Tibial nerve (tissue), 4 donors: Measurements from ENCODE around the gene BNC2. TPM values are rescaled to one million over a fixed set of nuclear protein-coding genes. Genes with fewer than 3 reads are reported as not detected.

Experiments
- DNase-seq, 2 donors: peaks; one replicate each; pipeline ENCODE4 v3.0.0-alpha.2; 2019; ENCODE audit warnings: low spot score in 2 of 2
- H3K27ac ChIP-seq, 4 donors: fragments of 200-600 bp; sonication (generic) in 3 of 4; one replicate each; pipeline ENCODE4 v1.5.1; 2017 to 2019; ENCODE audit warnings: mild to moderate bottlenecking in 1 of 4
- H3K27me3 ChIP-seq, 2 donors: fragments of 200-600 bp; sonication (generic) in 1 of 2; one replicate each; pipeline versions ENCODE4 v1.5.1 to v1.6.0; 2017 to 2019
- H3K36me3 ChIP-seq, 3 donors: fragments of 200-600 bp; sonication (generic); one replicate each; pipeline ENCODE4 v1.5.1; 2018 to 2019
- H3K4me1 ChIP-seq, 4 donors: fragments of 200-600 bp; sonication (generic) in 3 of 4; one replicate each; pipeline ENCODE4 v1.5.1; 2017 to 2019
- H3K4me3 ChIP-seq, 4 donors: fragments of 200-600 bp; sonication (generic) in 3 of 4; one replicate each; pipeline ENCODE4 v1.5.1; 2017 to 2019; ENCODE audit warnings: mild to moderate bottlenecking in 1 of 4, moderate library complexity in 1 of 4
- H3K9me3 ChIP-seq, 4 donors: fragments of 200-600 bp; sonication (generic) in 3 of 4; one replicate each; pipeline ENCODE4 v1.5.1; 2017 to 2019
- CTCF ChIP-seq, 5 experiments: fragments of 200-600 bp in 3 of 5; fragments of 450-650 bp in 2 of 5; sonication (generic) in 3 of 5; IDR thresholded peaks; one replicate each; pipeline ENCODE4 v1.5.1; 2016 to 2019; ENCODE audit warnings: antibody characterized with exemption in 5 of 5, mild to moderate bottlenecking in 3 of 5, moderate library complexity in 2 of 5
- EP300 ChIP-seq, 2 donors: sonication (generic); formaldehyde crosslinking; IDR thresholded peaks; one replicate each; pipeline ENCODE4 v1.6.1; 2017; ENCODE audit warnings: antibody characterized with exemption in 2 of 2, mild to moderate bottlenecking in 1 of 2
- POLR2A ChIP-seq, 2 donors: fragments of 450-650 bp; IDR thresholded peaks; one replicate each; pipeline ENCODE4 v1.6.1; 2017; ENCODE audit warnings: antibody characterized with exemption in 2 of 2, mild to moderate bottlenecking in 2 of 2, moderate library complexity in 2 of 2
- WGBS, 2 donors: methylation state at CpG; one replicate each; pipeline ENCODE4 v1.1.5; 2018; 5-methylcytosine and 5-hydroxymethylcytosine counted together
- total RNA-seq, 4 donors: library from RNA; depleted of rRNA; stranded (reverse); fragments of >200 nt; gene quantifications; one replicate each; pipeline ENCODE4 v1.1.0, GENCODE V29; 2016

Gene BNC2
- total RNA-seq, 4 donors from 2014 or later: 69.9 to 89.6 (median 88.4) TPM

- Histone ChIP-seq H3K27me3 (no peaks in the 10 kb centered on the region), H3K9me3 (no peaks in the 10 kb centered on the region), H3K27ac (peak overlapping the region in 3 of 4 donors; percentile 24 to 54 (median 47)), H3K36me3 (no peaks in the 10 kb centered on the region), H3K4me1 (peaks cover 0 to 27% (median 5%) of the 10 kb centered on the region in 4 donors), H3K4me3 (no peak overlapping the region)
- peak in 1 of 2 donors; percentile 50 for DNase-seq
- 62% methylated on average over 9 of the region's 9 CpGs for WGBS, 2 donors
- TF ChIP-seq CTCF (IDR thresholded peaks at IDR 0.05): no peak
- no peak for TF ChIP-seq POLR2A (IDR thresholded peaks at IDR 0.05)
- TF ChIP-seq EP300 (IDR thresholded peaks at IDR 0.05): peak; percentile 68 to 86
These were observed 456.9 kb downstream of the BNC2 start for GRCh38 chr9:16413509-16414016.

GRCh38 chr9:16412740-16413139 is 457.7 kb downstream of the BNC2 start:
- H3K36me3 ChIP-seq: no peaks in the 10 kb centered on the region
- no peaks in the 10 kb centered on the region for H3K27me3 ChIP-seq
- H3K4me1 ChIP-seq: peaks cover 0 to 21% (median 2%) of the 10 kb centered on the region in 4 donors
- WGBS, 2 donors: 65% methylated on average over 4 of the region's 4 CpGs
- no peak for TF ChIP-seq CTCF (IDR thresholded peaks at IDR 0.05)
- TF ChIP-seq EP300 (IDR thresholded peaks at IDR 0.05): no peak
- no peak for TF ChIP-seq POLR2A (IDR thresholded peaks at IDR 0.05)
- H3K4me3 ChIP-seq: no peak overlapping the region
- H3K9me3 ChIP-seq: no peaks in the 10 kb centered on the region
- H3K27ac ChIP-seq: no peak overlapping the region
- no peak for DNase-seq

- Histone ChIP-seq H3K9me3 (no peaks in the 10 kb centered on the region), H3K4me1 (peaks cover 0 to 12% (median 0%) of the 10 kb centered on the region in 4 donors), H3K27me3 (no peaks in the 10 kb centered on the region), H3K4me3 (no peak overlapping the region), H3K36me3 (no peaks in the 10 kb centered on the region), H3K27ac (no peak overlapping the region)
- TF ChIP-seq CTCF (IDR thresholded peaks at IDR 0.05) (no peak), EP300 (IDR thresholded peaks at IDR 0.05) (no peak), POLR2A (IDR thresholded peaks at IDR 0.05) (no peak)
- WGBS, 2 donors: 56 to 59% methylated on average over 4 of the region's 4 CpGs
- DNase-seq: no peak
These were observed 459.2 kb downstream of the BNC2 start for GRCh38 chr9:16411311-16411710.

GRCh38 chr9:16410601-16411280 is 459.7 kb downstream of the BNC2 start:
- no peak for DNase-seq
- WGBS, 2 donors: 73 to 80% methylated on average over 7 of the region's 7 CpGs
- no peaks in the 10 kb centered on the region for H3K9me3 ChIP-seq
- no peaks in the 10 kb centered on the region for H3K27me3 ChIP-seq
- H3K27ac ChIP-seq: no peak overlapping the region
- peaks cover 0 to 11% (median 0%) of the 10 kb centered on the region in 4 donors for H3K4me1 ChIP-seq
- no peak for TF ChIP-seq EP300 (IDR thresholded peaks at IDR 0.05)
- no peak for TF ChIP-seq POLR2A (IDR thresholded peaks at IDR 0.05)
- no peak for TF ChIP-seq CTCF (IDR thresholded peaks at IDR 0.05)
- H3K36me3 ChIP-seq: no peaks in the 10 kb centered on the region
- no peak overlapping the region for H3K4me3 ChIP-seq

GRCh38 chr9:16407617-16408016 is 462.9 kb downstream of the BNC2 start:
- peaks cover 0 to 4% (median 0%) of the 10 kb centered on the region in 4 donors for H3K4me1 ChIP-seq
- WGBS, 2 donors: 96 to 100% methylated on average over 2 of the region's 2 CpGs
- DNase-seq: no peak

More at GRCh38 chr9:16407617-16408016, 462.9 kb downstream of the BNC2 start:
- Histone ChIP-seq H3K9me3 (no peaks in the 10 kb centered on the region), H3K4me3 (no peak overlapping the region), H3K36me3 (no peaks in the 10 kb centered on the region), H3K27me3 (no peaks in the 10 kb centered on the region), H3K27ac (no peak overlapping the region)
- no peak for TF ChIP-seq CTCF (IDR thresholded peaks at IDR 0.05)
- TF ChIP-seq EP300 (IDR thresholded peaks at IDR 0.05): no peak
- TF ChIP-seq POLR2A (IDR thresholded peaks at IDR 0.05): no peak
